HepG2 (cell line): Measurements from ENCODE around the gene USB1. TPM values are rescaled to one million over a fixed set of nuclear protein-coding genes. Genes with fewer than 3 reads are reported as not detected.

Source experiments
- ATAC-seq: fragments of 200-7000 bp; cut with Tn5 transposase; 3 replicates; pipeline ENCODE4 v1.9.1; 2020; ENCODE audit warnings: mild to moderate bottlenecking, moderate library complexity
- BruUV-seq: library from RNA; stranded (reverse); fragments of 400-500 nt; replicated peaks from 2 replicates; lab custom pipeline; 2021; lab: Mats Ljungman, UMichigan
- CTCF ChIA-PET: fragments of 300-600 bp; formaldehyde crosslinking; extraction: SDS; loops from one replicate; lab custom pipeline; 2021; ENCODE audit warnings: low total read pairs, inconsistent platforms, low intra/inter-chr PET ratio; lab: Yijun Ruan, JAX
- POLR2A ChIA-PET: fragments of 350-600 bp; sonication (Branson Sonifier 250); formaldehyde crosslinking; loops from one replicate; lab custom pipeline; 2020; ENCODE audit warnings: antibody characterized with exemption, inconsistent platforms; lab: Yijun Ruan, JAX
- DNase-seq: peaks from one replicate; pipeline ENCODE4 v3.0.0-alpha.2; 2015; ENCODE audit warnings: low spot score
- FAIRE-seq: peaks from 3 replicates; lab custom pipeline; 2011; peaks lifted over from hg19 to GRCh38; lab: Jason Lieb, UNC
- H2AFZ ChIP-seq: one replicate; pipeline ENCODE4 v1.6.1; 2011; ENCODE audit warnings: low read length, inconsistent platforms
- H3K27ac ChIP-seq: fragments of 300-600 bp; 3 replicates; pipeline ENCODE4 v1.8.0; 2011; ENCODE audit warnings: mixed run types, mild to moderate bottlenecking, mixed read lengths, low read length, inconsistent platforms; ENCODE audit not compliant: insufficient read depth; ENCODE audit errors: extremely low read length
- H3K27me3 ChIP-seq, 2 experiments: fragments of 200-600 bp in 1 of 2; 2 replicates in 1 of 2; 3 replicates in 1 of 2; pipeline versions ENCODE4 v1.6.0 to v1.8.0; 2011; ENCODE audit warnings: low read length in 2 of 2, mild to moderate bottlenecking in 2 of 2, moderate library complexity in 2 of 2, inconsistent platforms in 1 of 2; ENCODE audit not compliant: insufficient read depth in 2 of 2, control insufficient read depth in 1 of 2
- H3K36me3 ChIP-seq, 2 experiments: fragments of 200-600 bp in 1 of 2; replicated peaks in 1 of 2; 2 replicates in 1 of 2; 3 replicates in 1 of 2; pipeline versions ENCODE4 v1.5.1 to v1.8.0; 2011; ENCODE audit warnings: low read length in 2 of 2, inconsistent platforms in 1 of 2; ENCODE audit not compliant: insufficient read depth in 2 of 2, control insufficient read depth in 1 of 2
- H3K4me1 ChIP-seq: 2 replicates; pipeline ENCODE4 v1.5.1; 2012; ENCODE audit warnings: low read length, inconsistent platforms; ENCODE audit not compliant: insufficient read depth
- H3K4me2 ChIP-seq: 2 replicates; pipeline ENCODE4 v1.6.0; 2011; ENCODE audit warnings: low read depth, low read length, inconsistent platforms
- H3K4me3 ChIP-seq, 3 experiments: fragments of 200-600 bp in 1 of 3; sonication (generic), shearing (Covaris generic) in 1 of 3; replicated peaks in 1 of 3; 2 replicates each; pipeline ENCODE4 v1.5.1; 2011 to 2016; ENCODE audit warnings: low read length in 3 of 3, inconsistent platforms in 2 of 3, low read depth in 2 of 3, mild to moderate bottlenecking in 2 of 3, control low read depth in 1 of 3, mixed read lengths in 1 of 3; ENCODE audit not compliant: insufficient read depth in 1 of 3
- H3K79me2 ChIP-seq: one replicate; pipeline ENCODE4 v1.6.1; 2011; ENCODE audit warnings: low read length, inconsistent platforms; ENCODE audit not compliant: insufficient read depth
- H3K9ac ChIP-seq: 2 replicates; pipeline ENCODE4 v1.6.0; 2011; ENCODE audit warnings: mild to moderate bottlenecking, low read depth, low read length, inconsistent platforms; ENCODE audit not compliant: insufficient read depth
- H3K9me3 ChIP-seq: 2 replicates; pipeline ENCODE4 v1.5.1; 2012; ENCODE audit warnings: mild to moderate bottlenecking, low read length
- H4K20me1 ChIP-seq: 2 replicates; pipeline ENCODE4 v1.6.0; 2011; ENCODE audit warnings: inconsistent platforms, mild to moderate bottlenecking, low read length, moderate library complexity; ENCODE audit not compliant: insufficient read depth
- JUN ChIP-seq: sonication (generic); formaldehyde crosslinking; IDR thresholded peaks from 2 replicates; pipeline ENCODE4 v1.4.0; 2020; ENCODE audit warnings: mild to moderate bottlenecking, missing genetic modification reagents
- TARDBP ChIP-seq: sonication (generic); formaldehyde crosslinking; IDR thresholded peaks from 2 replicates; pipeline ENCODE4 v1.8.0; 2022; ENCODE audit warnings: mild to moderate bottlenecking, missing genetic modification reagents
- ZNF24 ChIP-seq: fragments of 450-650 bp; IDR thresholded peaks from 2 replicates; pipeline ENCODE4 v1.6.1; 2017; ENCODE audit warnings: antibody characterized with exemption, mild to moderate bottlenecking
- ZNF7 ChIP-seq: IDR thresholded peaks from 2 replicates; pipeline ENCODE4 v1.6.1; 2016; ENCODE audit warnings: missing biosample characterization, missing genetic modification reagents
- WGBS: methylation state at CpG from one replicate; pipeline ENCODE4 v1.1.6; 2017; ENCODE audit warnings: low lambda C conversion rate; 5-methylcytosine and 5-hydroxymethylcytosine counted together
- in situ Hi-C: cut with HindIII; loops from 2 replicates; pipeline ENCODE4 v1.10.0; 2017; ENCODE audit warnings: low pct_unique_long_range_greater_than_20kb; ENCODE audit not compliant: extremely low pct_ligation_motif_present
- intact Hi-C: fragments of 100-400 bp; cut with micrococcal nuclease; formaldehyde crosslinking; loops from one replicate; pipeline ENCODE4 v1.10.0; 2022; ENCODE audit not compliant: unreplicated experiment
- polyA plus RNA-seq, 8 experiments: library from polyadenylated mRNA; depleted of rRNA in 3 of 8; stranded (reverse) in 7 of 8; unstranded in 1 of 8; fragments of >200 nt; fragmentation: Illumina TruSeq in 4 of 8; extraction: Trizol in 4 of 8; gene quantifications; 2 replicates each; pipeline versions ENCODE4 v1.2.1 to v1.2.3, GENCODE V29; 2011 to 2016; ENCODE audit warnings: low read depth in 4 of 8, missing spikeins in 1 of 8, mixed read lengths in 1 of 8; ENCODE audit not compliant: insufficient read depth in 1 of 8
- total RNA-seq, 5 experiments: library from RNA; depleted of rRNA; stranded (reverse); fragments of >200 nt; fragmentation: Illumina TruSeq; extraction: Trizol; gene quantifications; 2 replicates each; pipeline ENCODE4 v1.2.3, GENCODE V29; 2016; ENCODE audit warnings: low read depth in 1 of 5
- TF ChIP-seq, protein P1 (sequence below), 2 experiments: sonication (generic) in 1 of 2; formaldehyde crosslinking in 1 of 2; IDR thresholded peaks; 2 replicates each; pipeline versions ENCODE4 v1.5.1 to v1.6.1; 2011 to 2020; ENCODE audit warnings: borderline replicate concordance in 1 of 2, low read depth in 1 of 2, low read length in 1 of 2, mild to moderate bottlenecking in 1 of 2, missing genetic modification reagents in 1 of 2, moderate library complexity in 1 of 2
- TF ChIP-seq, protein P2 (sequence below): sonication (generic); formaldehyde crosslinking; IDR thresholded peaks from 2 replicates; pipeline ENCODE4 v1.5.1; 2020; ENCODE audit warnings: mild to moderate bottlenecking, missing genetic modification reagents, borderline replicate concordance
- TF ChIP-seq, protein P3 (sequence below): sonication (generic); formaldehyde crosslinking; IDR thresholded peaks from 2 replicates; pipeline ENCODE4 v1.8.1; 2023; ENCODE audit warnings: missing genetic modification reagents, inconsistent platforms, borderline replicate concordance

The USB1 gene
- total and polyA plus RNA-seq, 2 of the 13 experiments (the other 11 are each of a cell fraction or from before 2014, with no cell fraction given): 16.7 to 65.4 TPM

DNA sequence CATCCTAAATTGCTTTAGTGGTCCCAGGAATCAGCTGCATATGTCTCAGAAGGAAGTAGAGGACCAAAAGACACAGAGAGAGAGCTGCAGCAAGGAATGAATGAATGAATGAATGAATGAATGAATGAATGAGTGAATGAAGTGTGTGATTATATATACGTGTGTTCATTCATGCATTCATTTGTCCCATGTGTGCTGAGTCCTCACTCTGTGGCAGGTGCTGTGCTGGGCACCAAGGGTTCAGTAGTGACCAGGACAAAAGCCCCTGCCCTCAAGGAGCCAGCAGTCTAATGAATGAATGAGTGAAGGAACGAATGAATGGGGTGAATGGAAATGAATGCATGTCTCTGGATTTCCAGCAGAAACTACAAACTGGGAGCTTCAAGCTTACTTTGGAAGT lies 39.7 kb upstream of the USB1 start:
- Histone ChIP-seq H3K9me3 (no peaks in the 10 kb centered on the region), H3K36me3 (no peaks in the 10 kb centered on the region), H3K79me2 (no peaks in the 10 kb centered on the region), H3K4me1 (peaks cover 19% of the 10 kb centered on the region), H3K4me3 (no peak overlapping the region), H2AFZ (no peak overlapping the region), H3K27me3 (peaks cover 4 to 59% of the 10 kb centered on the region in 2 experiments; a peak in 3 of 5 replicates), H4K20me1 (no peaks in the 10 kb centered on the region), H3K4me2 (no peak overlapping the region), H3K27ac (no peak overlapping the region), H3K9ac (no peak overlapping the region)
- DNase-seq (no peak), ATAC-seq (no peak), FAIRE-seq (no peak)
- no TSS peak for BruUV-seq
- 3% methylated on average over 2 of the region's 2 CpGs for WGBS
- ChIA-PET CTCF (no interaction called here), POLR2A (no interaction called here)
- intact Hi-C loops (no loop called here), in situ Hi-C loops (no loop called here)
- TF ChIP-seq JUN (CRISPR knock-in tag) (no peak), ZNF7 (CRISPR knock-in tag) (no peak), ZNF24 (peak; percentile 79), TARDBP (CRISPR knock-in tag) (no peak)
- TF ChIP-seq, protein P1, sequence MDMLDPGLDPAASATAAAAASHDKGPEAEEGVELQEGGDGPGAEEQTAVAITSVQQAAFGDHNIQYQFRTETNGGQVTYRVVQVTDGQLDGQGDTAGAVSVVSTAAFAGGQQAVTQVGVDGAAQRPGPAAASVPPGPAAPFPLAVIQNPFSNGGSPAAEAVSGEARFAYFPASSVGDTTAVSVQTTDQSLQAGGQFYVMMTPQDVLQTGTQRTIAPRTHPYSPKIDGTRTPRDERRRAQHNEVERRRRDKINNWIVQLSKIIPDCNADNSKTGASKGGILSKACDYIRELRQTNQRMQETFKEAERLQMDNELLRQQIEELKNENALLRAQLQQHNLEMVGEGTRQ (IDR thresholded peaks at IDR 0.05; ENCODE audit: low read depth, low read length): no peak
- TF ChIP-seq, protein P1 (CRISPR knock-in tag; IDR thresholded peaks at IDR 0.05; ENCODE audit: borderline replicate concordance): no peak

DNA sequence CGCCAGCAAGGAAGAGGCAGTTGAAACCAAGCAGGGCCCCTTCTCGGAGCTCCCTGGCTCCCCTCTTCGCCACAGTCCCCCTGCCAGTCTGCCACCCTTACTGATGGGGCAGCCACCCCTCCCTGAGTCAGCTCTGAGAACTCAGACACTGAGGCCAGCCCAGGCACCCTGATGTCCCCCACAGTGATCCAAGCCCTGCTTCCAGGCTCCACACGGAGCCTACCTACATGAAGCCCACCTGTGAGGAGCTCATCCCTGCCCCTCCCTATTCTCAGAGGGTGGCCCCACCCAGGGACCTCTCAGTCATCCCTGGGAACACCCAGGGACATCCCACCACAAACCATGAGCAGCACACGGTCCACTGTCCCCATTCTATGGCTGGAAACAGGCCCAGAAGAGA lies 39.2 kb upstream of the USB1 start:
- no peak overlapping the region for H3K4me2 ChIP-seq
- no peaks in the 10 kb centered on the region for H3K36me3 ChIP-seq
- no peak overlapping the region for H2AFZ ChIP-seq
- ChIA-PET CTCF (no interaction called here), POLR2A (no interaction called here)
- in situ Hi-C loops: no loop called here
- H3K9me3 ChIP-seq: no peaks in the 10 kb centered on the region
- H3K79me2 ChIP-seq: no peaks in the 10 kb centered on the region
- H3K4me3 ChIP-seq: no peak overlapping the region
- 0% methylated on average over 5 of the region's 5 CpGs for WGBS
- FAIRE-seq (no peak), ATAC-seq (peak; percentile 5; the same call in 1 of the 3 replicates), DNase-seq (no peak)
- H3K27ac ChIP-seq: no peak overlapping the region
- H3K4me1 ChIP-seq: peaks cover 14% of the 10 kb centered on the region
- intact Hi-C loops: no loop called here
- peaks cover 4 to 54% of the 10 kb centered on the region in 2 experiments; a peak in 3 of 5 replicates for H3K27me3 ChIP-seq
- no peaks in the 10 kb centered on the region for H4K20me1 ChIP-seq
- no peak overlapping the region for H3K9ac ChIP-seq
- no TSS peak for BruUV-seq
- TF ChIP-seq, protein P2, sequence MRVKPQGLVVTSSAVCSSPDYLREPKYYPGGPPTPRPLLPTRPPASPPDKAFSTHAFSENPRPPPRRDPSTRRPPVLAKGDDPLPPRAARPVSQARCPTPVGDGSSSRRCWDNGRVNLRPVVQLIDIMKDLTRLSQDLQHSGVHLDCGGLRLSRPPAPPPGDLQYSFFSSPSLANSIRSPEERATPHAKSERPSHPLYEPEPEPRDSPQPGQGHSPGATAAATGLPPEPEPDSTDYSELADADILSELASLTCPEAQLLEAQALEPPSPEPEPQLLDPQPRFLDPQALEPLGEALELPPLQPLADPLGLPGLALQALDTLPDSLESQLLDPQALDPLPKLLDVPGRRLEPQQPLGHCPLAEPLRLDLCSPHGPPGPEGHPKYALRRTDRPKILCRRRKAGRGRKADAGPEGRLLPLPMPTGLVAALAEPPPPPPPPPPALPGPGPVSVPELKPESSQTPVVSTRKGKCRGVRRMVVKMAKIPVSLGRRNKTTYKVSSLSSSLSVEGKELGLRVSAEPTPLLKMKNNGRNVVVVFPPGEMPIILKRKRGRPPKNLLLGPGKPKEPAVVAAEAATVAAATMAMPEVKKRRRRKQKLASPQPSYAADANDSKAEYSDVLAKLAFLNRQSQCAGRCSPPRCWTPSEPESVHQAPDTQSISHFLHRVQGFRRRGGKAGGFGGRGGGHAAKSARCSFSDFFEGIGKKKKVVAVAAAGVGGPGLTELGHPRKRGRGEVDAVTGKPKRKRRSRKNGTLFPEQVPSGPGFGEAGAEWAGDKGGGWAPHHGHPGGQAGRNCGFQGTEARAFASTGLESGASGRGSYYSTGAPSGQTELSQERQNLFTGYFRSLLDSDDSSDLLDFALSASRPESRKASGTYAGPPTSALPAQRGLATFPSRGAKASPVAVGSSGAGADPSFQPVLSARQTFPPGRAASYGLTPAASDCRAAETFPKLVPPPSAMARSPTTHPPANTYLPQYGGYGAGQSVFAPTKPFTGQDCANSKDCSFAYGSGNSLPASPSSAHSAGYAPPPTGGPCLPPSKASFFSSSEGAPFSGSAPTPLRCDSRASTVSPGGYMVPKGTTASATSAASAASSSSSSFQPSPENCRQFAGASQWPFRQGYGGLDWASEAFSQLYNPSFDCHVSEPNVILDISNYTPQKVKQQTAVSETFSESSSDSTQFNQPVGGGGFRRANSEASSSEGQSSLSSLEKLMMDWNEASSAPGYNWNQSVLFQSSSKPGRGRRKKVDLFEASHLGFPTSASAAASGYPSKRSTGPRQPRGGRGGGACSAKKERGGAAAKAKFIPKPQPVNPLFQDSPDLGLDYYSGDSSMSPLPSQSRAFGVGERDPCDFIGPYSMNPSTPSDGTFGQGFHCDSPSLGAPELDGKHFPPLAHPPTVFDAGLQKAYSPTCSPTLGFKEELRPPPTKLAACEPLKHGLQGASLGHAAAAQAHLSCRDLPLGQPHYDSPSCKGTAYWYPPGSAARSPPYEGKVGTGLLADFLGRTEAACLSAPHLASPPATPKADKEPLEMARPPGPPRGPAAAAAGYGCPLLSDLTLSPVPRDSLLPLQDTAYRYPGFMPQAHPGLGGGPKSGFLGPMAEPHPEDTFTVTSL (CRISPR knock-in tag): no peak
- TF ChIP-seq, protein P3, sequence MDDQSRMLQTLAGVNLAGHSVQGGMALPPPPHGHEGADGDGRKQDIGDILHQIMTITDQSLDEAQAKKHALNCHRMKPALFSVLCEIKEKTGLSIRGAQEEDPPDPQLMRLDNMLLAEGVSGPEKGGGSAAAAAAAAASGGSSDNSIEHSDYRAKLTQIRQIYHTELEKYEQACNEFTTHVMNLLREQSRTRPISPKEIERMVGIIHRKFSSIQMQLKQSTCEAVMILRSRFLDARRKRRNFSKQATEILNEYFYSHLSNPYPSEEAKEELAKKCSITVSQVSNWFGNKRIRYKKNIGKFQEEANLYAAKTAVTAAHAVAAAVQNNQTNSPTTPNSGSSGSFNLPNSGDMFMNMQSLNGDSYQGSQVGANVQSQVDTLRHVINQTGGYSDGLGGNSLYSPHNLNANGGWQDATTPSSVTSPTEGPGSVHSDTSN (CRISPR knock-in tag): no peak
